Hypothalamus (tissue), 51 donors: ENCODE measurements around the gene OXTR.

ENCODE experiments used
- DNase-seq, 51 donors: peaks; one replicate each; lab custom pipeline; 2025; lab: John Stamatoyannopoulos, UW

Gene OXTR

GRCh38 chr3:8769088-8769822, at the start of gene OXTR:
TSS of gene OXTR (minus strand) at chr3:8769613. CDS start at chr3:8768187, 1,426 bp downstream.
- DNase-seq = peak in 44 of 51 donors; percentile 11 to 85 (median 58)

DNA sequence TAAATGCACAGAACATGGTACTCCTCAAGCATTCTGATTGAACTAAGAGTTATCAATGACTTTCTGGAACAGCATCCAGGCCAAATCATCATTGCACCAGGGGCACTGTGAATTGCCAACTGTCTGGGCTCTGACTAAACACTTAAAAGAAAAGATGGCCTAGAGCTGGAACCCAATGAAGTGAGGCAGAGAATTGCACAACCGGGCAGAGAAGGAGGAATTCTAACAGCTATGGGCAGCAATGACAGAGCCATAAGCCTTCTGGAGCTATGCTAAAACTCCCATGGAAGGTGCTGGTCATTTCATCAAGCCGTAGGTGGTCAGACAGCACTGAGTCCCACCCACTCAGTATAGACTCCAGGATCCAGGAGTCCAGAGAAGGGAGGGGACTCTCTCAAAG, 48.1 kb upstream of the OXTR start:
- DNase-seq = no peak

DNA sequence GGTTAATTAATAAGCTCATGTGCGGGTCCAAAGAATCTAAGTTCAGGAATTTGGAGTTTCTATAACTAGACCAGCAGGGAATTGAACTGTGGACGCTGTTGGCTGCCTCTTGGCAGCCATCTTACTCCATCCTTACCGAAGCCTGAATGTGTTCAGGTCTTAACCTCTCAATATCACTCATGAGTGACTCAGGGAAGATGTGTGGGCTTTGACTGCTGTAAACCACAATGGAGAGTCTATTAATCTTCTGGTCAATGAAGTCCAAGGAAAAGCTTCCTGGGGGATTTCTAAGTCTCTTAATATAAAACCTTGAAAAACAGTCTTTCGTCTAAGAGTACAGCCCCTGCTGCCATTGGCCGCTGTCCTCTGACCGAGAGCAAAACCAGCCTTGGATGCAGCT, 46.7 kb upstream of the OXTR start:
- no peak for DNase-seq

GRCh38 chr3:8813411-8813810, 44.0 kb upstream of the OXTR start:
- DNase-seq = no peak

DNA sequence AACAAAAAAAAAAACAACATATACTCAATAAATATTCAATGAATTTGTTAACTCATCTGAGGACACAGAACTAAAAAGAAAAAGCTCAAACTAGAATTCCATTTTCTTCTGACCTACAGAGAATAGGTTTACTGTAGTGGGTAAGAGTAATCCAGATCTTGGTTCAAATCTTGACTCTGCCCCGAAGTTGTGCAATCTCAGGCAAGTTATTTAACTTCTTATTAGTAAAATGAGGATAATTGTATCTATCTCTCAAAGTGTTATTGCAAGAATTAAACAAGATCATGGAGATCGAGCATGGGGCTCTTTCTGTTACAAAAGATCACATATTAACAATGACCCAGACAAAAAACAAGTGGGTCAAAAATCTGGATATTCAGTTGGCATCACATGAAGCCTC, 41.1 kb upstream of the OXTR start:
- DNase-seq = no peak

DNA sequence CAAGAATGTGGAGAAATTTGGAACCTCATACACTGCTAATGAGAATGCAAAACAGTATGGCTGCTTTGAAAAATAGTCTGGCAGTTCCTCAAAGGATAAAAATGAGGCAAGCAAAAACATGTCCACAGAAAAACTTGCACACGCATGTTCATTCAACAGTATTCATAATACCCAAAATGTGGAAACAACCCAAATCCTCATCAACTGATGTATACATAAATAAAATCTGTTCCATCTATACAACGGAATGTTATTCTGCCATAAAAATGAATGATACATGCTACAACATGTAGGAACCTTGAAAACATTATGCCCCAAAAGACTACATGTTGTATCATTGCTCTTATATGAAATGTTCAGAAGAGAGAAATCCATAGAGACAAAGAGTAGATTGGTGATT, 36.4 kb upstream of the OXTR start:
- DNase-seq = no peak

GRCh38 chr3:8802256-8802655, 32.8 kb upstream of the OXTR start:
- no peak for DNase-seq

DNA sequence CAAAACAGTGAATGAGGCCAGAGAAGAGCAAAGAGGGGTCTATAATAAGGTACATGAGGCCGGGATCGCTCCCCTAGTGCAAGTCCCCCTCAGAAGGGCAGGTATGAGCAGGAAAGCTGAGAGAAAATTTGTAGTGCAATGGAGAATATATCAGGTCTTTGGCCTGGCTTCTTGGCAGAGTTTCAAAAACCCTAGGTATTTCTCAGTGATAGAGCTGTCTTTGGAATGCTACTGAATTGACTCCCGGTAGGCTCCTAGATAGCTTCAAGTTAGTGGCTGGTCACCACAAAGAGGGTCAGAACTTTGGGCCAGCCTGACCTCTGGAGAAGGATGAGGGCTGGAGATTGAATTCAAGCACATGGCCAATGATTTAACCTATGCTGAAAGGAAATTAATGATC, 30.6 kb upstream of the OXTR start:
- DNase-seq = no peak

DNA sequence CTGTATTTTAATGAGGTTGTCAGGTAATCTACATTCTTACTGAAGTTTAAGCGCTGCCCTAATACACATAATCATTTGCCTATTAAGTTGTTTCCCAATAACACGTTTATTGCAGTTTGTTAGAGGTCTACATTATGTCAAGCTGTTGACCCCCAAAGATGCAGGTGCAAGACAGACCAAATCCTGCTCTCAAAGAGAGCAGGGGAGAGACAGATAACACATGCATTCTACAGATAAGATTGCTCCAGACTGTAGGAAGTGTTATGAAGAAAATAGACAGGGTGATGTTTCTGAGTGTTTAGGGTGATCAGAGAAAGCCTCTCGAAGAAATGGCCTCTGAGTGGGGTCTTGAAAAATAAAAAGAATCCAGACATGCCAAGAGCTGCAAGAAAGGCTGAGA, 24.8 kb upstream of the OXTR start:
- DNase-seq = no peak

- DNase-seq = no peak
These were observed 23.8 kb upstream of the OXTR start for GRCh38 chr3:8793242-8793641.

DNA sequence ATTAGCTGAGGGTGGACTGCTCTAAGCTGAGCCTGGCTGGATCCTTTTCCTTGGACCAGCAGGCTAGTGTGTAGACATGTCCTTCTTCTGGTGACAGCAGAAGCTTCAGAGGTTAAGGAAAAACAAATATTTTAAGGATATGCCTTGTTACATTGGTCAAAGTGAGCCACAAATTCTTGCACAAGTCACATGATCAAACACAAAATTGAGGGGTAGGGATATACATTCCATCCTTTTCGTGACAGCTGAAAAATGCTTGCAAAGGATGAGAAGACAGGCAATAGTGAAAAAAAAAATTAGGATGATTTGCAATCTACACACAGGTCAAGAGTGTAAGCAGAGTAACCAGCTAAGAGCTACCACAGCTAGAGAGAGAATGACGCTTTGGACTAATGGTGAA, 21.1 kb upstream of the OXTR start:
- DNase-seq = no peak

DNA sequence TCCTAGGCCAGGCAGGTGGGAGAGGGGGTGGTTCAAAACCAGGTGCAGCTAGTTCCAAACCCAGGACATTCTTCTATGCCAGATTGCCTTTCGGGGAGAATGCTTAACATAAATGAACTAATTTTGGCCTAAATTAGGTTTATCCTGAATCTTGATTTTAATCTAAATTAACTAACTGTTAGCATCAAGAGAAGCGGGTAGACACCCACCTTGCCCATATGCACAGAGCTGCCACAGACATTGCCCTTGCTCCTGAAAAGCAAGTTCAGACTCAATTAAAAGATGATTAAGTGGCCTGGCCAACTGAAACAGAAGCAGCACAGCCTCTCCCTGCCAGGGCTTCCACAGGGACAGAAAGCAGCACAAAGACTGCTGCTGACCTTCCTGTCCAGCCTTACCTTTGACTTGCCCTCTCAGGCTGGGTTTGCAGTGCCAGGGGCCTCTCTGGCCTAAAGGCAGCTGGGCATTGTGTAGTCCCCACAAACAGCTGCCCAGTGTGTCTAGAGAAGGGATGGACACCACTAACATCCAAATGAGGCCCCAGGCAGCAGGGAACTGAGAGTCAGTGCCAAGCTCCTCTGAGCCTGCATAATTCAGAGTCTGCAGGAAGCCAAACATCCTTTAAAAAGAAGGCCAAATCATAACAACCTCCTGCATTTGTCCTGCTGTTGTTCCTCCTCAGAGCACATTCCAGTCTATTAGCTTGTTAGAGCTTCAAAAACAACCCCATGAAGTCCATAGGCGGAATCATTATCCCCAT, 15.4 kb upstream of the OXTR start:
- peak in 18 of 51 donors; percentile 7 to 73 (median 28) for DNase-seq

DNA sequence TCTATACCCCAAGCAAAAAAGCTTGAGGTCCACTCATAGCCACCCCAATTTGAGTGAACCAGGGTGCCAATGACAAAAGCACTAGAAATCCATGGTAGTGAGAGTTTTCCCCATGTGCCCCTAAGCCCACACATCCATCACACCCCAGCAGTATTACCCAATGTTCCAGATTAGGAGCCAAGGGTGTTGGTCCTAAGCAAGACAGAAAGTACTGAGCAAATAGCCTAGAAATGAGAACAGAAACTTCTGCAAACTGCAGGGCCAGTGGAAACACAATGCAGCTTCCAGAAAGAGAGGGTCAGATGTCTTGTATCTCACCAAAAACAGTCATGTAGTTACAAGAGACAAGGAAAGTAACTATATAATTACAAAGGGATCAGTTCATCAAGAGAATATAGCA, 10.9 kb upstream of the OXTR start:
- DNase-seq = no peak

DNA sequence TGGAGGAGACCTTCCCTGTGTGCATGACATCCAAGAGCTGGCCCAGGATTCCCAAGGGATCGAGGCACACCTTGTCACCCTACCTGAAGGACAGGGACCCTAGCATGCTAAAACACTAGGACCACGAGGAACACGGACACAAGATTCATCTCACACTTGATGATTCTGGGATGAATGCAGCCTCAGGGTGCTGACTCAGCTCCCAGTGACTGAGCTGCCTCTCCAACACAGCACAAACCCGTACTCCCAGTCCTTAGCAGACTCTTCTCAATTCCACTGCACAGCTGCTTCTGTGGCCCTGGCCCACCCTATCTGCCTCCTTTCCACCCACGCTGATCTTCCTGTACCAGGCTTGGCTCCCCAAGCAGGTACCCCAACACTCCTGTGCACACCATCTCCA, 9.1 kb upstream of the OXTR start:
- no peak for DNase-seq

DNA sequence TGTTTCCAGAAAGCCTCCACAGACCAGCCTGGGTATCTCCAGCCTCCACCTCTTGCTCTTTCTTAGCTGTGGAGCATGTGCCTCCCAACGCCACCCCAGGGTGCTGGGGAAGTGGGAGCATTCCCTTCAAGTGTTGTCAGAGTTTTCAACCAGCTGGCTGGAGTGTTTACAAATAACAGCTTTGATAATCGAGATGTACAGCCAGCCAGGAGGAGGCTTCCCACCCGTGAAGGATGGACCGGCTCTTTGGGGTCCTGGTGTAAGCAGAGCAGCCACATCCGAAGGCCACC, 8.5 kb upstream of the OXTR start:
- no peak for DNase-seq

DNA sequence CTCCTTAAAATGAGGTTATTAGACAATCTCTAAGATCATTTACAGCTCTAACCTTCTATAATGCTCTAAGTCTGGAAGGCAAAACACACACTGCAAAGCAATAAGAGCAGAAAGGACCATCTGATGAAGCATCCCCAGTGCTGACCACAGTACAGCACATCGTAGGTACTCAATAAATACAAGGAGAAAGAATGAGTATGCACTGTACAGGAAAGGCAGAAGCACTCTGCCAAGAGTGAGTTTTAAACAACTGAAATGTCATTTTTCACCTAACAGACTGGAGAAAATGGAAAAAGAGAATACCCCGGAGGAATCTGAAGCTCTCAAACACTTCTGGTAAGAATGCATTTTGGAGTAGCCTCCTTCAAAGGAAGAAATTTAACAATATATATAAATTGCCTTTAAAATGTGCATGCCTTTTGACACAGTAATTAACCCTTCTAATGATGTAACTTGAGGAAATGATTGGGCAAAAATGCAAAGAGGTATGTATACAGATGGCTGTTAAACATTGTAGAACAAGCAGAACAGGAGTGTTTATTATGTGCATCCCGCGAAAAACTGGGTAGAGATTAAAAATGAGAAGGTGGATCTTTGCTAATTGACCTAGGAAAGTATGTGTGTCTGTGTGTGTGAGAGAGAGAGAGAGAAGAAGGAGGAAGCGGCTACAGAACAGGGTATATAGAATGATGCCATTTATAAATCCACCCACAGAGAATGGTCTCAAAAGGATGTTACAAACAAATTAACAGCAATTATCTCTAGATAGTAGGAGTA, 8.0 kb upstream of the OXTR start:
- no peak for DNase-seq

DNA sequence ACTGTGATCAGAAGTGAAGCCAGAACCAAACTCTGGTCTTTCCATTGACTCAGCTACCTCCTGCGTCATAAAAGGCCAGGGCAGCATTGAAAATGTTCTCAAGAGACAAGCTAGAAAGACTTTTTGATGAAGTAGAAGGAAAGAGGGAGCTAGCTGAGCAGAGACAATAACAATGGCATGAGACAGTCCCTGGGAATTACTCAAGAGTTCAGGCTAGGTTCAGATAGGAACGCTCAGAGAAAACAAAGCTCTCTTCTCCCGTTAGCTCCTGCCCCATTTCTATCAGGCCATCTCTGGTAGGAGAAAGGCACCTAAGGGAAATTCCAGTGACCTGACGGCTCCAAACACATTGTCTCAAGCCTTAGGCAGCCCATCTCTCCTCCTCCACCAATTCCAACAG, 7.0 kb upstream of the OXTR start:
- no peak for DNase-seq

DNA sequence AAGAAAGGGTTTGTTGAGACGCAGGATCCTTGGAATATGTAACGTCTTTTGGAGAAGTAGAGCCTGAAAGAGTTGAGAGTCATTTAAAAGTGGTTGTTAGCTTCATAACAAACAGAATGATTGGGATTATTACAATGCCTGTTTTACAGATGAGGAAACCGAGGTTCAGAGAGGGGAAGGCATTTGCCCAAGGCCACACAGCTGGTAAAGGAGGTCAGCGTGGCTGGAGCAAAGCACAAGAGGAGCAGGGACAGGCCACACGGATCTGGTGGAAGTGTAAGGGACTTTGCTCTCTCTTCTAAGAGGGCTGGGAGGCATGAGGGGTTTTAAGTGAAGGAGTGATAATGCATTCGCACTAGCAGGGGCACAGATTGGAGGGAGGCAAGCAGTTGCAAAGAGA, 6.2 kb upstream of the OXTR start:
- DNase-seq = no peak

DNA sequence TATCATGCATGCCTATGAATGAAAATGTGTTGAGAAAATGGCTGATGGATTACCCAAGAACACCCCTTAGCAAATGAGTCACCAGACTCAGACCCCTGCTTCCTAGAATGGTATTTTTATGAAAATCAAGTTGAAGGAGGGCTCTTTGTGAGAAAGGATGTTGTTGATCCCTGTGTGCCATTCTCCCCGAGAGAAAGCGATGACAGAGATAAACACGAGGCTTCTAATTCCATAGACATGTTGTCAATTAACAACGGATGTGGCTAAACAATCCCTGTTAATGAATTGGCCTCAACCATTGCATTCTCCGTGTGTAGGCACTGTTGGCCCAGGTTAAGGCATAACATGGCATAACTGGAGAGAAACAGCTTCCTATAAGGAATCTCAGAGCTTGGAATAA, 5.8 kb upstream of the OXTR start:
- no peak for DNase-seq

- peak in 22 of 51 donors; percentile 8 to 73 (median 34) for DNase-seq
These were observed 4.6 kb upstream of the OXTR start for GRCh38 chr3:8773941-8774542.

- DNase-seq = peak in 3 of 51 donors; percentile 33 to 35 (median 34)
These were observed 887 bp downstream of the OXTR start for GRCh38 chr3:8768364-8769087.
